Stimulated activated CD4-positive, alpha-beta T cell treated with anti-CD3 and anti-CD28 coated beads, TNF-alpha, amount 100 ng/mL, for 24 hours (primary cell): ENCODE results near the gene SLC35F1.
"Not testable (repeated sequence)": the region's sequence is repeated elsewhere in the genome, so short reads cannot be mapped to it uniquely, and the experiment has no call there.

ENCODE experiments used
- DNase-seq, 3 experiments: peaks; one replicate each; pipeline ENCODE4 v3.0.0-alpha.2; 2020; ENCODE audit warnings: low read depth in 3 of 3

SLC35F1 gene

GRCh38 chr6:117927866-117928265, 20.8 kb downstream of the SLC35F1 start:
- DNase-seq = no peak

DNA sequence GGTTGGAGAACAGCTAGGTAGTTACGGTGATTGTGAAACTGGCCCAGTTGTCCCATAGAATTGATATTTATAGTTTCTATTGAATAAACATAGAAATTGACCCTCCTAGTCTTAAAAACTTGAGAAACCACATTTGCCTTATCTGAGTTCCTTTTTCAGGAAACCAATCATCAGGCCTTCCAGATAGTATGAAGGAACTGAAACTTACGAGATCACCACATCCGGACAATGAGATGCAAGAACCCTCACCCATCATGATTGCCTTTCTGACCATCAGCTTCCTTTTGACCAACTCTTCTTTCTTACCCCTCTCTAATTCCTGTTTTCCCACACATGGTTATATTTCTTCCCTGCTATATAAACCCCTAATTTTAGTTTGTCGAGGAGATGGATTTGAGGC, 21.8 kb downstream of the SLC35F1 start:
- no peak for DNase-seq

DNA sequence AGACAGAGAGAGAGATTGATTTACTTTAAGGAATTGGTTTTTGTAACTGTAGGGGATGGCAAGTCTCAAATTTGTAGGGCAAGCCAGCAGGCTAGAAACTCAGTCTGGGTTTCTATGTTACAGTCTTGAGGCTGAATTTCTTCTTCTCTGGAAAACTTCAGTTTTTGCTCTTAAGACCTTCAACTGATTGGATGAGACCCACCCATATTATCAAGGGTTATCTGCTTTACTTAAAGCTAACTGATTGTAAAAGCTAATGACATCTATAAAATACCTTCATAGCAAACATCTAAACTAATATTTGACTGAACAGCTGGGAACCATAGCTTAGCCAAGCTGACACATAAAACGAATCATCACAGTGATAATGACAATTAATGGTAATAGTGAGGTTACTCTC, 22.4 kb downstream of the SLC35F1 start:
- DNase-seq = no peak

GRCh38 chr6:117930645-117931044, 23.6 kb downstream of the SLC35F1 start:
- DNase-seq = no peak

DNA sequence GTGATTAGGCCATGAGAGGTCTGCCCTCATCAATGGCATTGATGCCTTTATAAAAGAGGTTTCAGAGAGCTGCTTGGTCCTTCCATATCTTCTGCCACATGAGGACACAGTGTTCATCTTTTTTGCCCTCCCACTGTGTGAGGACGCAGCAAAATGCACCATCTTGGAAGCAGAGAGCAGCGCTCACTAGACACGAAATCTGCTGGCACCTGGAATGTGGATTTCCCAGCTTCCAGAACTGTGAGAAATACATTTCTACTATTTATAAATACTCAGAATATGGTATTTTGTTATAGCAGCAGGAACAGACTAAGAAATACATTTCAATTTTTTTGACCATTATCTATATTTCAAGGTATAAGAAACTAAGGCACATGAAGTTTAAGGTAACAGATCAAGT, 24.9 kb downstream of the SLC35F1 start:
- DNase-seq = no peak

GRCh38 chr6:117932676-117933075, 25.6 kb downstream of the SLC35F1 start:
- DNase-seq = no peak

GRCh38 chr6:117933471-117933870, 26.4 kb downstream of the SLC35F1 start:
- no peak for DNase-seq

DNA sequence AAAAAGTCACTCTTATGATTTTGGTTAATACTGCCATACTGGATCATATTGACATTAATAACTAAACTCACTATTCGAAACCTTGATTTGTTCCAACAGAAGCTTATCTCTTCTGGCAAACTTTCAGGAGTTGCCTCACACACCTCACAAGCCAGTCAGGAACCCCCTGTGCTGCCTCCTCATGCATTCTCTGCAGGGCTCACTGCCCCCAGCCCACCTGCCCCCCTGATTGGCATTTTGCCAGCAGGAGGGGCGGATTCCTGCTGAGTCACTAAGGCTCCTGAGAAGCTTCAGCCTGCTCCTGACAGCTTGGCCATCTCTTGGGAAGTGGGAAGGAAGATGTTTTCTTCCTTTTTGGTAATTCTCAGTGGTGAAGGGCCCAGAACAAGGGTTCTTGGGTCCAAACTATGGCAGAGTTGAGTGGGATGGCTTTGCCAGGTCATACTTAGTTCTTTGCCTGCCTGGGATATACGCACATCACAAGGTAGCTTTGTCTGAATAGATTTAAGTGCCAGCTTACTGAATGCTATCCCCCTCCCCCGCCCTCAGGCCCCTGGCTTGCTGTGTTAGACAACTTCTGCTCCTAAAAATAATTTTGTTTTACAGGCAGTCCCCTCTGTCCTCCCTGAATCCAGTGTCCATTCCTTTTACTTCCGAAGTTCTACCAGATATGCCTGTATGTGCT, 31.4 kb downstream of the SLC35F1 start:
- DNase-seq = no peak

DNA sequence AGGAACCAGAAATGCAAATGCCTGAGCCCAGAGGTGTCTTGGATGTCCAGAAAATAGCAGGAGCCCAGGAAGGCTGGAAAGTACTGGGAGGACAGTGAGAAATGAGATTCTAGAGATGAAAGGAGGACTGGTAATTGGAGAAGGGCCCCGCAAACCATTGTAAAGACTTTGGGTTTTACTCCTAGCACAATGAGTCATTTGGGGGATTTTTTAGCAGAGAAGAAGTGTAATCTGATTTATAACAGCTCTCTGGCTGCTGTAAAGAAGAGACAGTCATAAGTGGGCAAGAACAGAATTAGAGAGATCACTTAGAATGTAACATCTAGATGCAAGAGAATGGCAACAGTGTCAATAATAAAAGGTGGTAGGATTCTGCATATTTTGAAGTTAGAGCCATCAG, 40.2 kb downstream of the SLC35F1 start:
- DNase-seq = no peak

GRCh38 chr6:117951783-117952182, 44.7 kb downstream of the SLC35F1 start:
- DNase-seq = no peak

DNA sequence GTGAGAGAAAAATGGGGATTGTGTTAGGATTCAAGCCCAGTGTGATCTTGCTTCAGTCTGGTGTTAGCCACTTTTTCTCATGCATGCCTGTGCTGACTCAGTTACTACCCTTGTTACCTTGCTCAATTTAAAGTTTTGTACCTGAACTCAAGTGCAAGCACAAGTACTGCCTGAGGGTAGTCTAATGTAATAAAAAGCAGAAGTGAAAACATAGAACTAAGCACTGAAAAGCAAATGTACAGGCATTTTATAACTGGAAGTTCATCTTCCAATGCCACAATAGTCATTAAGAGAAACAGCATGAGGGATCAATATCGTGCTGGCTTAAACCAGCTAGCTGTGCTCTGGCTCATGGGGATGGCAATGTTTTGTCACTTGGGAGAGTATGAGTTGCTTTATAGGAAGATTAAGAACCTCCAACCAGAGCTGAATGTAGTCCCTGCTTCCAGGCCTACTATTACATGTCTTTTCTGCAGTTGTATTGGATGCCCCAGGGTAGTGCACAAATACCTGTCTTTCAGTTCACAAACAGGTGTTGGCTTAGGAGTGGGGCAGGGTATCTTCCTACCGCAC, 48.7 kb downstream of the SLC35F1 start:
- no peak for DNase-seq

DNA sequence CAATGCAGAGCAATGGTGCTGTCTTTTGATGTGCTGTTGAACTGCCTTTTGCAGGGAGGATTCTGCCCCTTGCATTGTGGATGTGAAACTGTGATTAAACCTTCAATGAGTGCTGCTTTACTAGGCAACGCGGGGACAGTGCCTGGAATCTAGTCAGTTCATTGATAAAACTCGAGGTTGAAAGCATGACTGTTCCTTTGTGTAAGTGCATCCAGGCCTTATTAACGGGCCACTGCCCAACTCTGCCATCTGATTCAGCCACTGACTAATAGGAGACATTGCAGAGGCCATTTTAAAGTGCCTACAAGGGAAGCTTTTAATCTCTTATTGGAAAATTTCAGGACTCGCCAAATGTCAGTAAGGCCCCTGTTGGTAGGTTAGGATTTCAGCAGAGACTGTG, 49.3 kb downstream of the SLC35F1 start:
- DNase-seq = no peak

DNA sequence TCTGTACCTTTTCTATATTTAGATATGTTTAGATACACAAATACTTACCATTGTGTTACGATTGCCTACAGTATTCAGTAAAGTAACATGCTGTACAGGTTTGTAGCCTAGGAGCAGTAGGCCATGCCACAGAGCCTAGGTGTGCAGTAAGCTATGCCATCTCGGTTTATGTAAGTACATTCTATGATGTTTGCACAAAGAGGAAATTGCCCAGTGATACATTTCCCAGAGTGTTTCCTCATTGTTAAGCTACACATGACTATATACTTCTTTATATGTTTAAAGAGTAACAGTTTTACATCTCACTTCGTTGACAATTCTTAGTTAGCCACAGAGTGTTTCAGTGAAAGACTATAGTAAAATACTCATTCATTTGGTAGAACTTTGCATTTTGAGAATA, 51.5 kb downstream of the SLC35F1 start:
- DNase-seq = no peak

- no peak for DNase-seq
Measured at GRCh38 chr6:117960877-117961276, 53.8 kb downstream of the SLC35F1 start.

DNA sequence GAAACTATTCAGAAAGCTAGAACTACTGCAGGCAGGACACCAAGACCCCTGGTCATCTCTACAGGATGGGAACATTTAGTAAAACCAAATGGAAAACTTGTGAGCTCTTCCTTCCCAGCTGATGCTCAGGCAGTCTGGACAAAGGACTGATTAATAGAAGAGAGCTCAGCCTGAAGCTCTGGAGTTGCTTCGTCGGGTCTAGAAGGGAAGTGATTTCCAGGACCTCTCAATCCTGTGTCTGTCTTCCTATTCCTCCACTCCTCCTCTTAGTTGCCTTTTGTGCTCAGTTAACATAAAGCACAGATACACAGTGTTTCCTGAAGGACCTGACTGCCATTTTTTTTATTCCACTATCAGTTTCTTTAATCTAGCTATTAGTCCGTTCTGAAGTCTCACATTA, 54.2 kb downstream of the SLC35F1 start:
- DNase-seq = no peak

DNA sequence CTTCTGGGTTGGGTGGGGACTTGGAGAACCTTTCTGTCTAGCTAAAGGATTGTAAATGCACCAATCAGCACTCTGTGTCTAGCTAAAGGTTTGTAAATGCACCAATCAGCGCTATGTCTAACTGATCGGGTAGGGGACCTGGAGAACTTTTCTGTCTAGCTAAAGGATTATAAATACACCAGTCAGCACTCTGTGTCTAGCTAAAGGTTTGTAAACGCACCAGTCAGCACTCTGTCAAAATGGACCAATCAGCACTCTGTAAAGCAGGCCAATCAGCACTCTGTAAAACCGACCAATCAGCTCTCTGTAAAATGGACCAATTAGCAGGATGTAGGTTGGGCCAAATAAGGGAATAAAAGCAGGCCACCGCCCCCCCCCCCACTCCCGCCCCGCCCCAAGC, 58.7 kb downstream of the SLC35F1 start:
- DNase-seq = not testable (repeated sequence)

DNA sequence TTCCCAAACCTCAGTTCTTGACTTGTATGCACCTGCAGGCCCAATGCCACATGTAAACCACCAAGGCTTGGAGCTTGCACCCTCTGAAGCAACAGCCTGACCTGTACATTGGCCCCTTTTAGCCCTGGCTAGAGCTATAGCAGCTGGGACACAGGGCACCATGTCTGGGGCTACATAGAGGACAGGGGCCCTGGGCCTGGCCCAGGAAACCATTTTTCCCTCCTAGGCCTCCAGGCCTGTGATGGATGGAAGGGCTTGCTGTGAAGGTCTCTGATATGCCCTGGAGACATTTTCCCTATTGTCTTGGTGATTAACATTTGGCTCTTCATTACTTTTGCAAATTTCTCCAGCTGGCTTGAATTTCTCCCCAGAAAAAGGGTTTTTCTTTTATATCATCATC, 64.6 kb downstream of the SLC35F1 start:
- DNase-seq = no peak

GRCh38 chr6:117974914-117975627, 68.0 kb downstream of the SLC35F1 start:
- no peak for DNase-seq

GRCh38 chr6:117976030-117976651, 69.1 kb downstream of the SLC35F1 start:
- DNase-seq = no peak

- DNase-seq = no peak
Measured at GRCh38 chr6:117985916-117986315, 78.9 kb downstream of the SLC35F1 start.

- DNase-seq = no peak
Measured at GRCh38 chr6:117986396-117986795, 79.3 kb downstream of the SLC35F1 start.

GRCh38 chr6:117989086-117989485, 82.0 kb downstream of the SLC35F1 start:
- no peak for DNase-seq

DNA sequence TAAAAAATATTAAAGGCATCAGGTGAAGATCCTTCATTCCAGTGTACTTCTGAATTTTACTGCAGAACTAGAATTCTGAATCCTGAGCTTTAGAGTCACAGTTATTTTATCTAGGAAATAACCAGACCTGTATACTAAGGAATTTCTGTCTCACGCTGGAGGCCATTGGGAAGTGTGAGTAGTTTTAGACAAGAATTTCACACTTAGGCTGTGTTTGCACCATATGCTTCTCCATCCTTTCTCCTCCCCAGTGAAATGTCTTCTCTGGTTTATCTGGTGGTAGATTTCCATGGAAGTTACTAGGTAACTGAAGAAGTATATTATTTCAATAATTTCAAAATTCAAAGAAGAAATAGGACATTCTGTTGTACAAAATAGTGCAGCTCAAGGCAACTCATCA, 83.1 kb downstream of the SLC35F1 start:
- DNase-seq = no peak
